Activated naive CD8-positive, alpha-beta T cell treated with anti-CD3 and anti-CD28 coated beads, Interleukin-2, amount 50 U/mL, for 16 hours (primary cell): ENCODE data around the gene CFHR1.

Experiments
- DNase-seq: peaks from one replicate; pipeline ENCODE4 v3.0.0-alpha.2; 2020; ENCODE audit warnings: low read depth, low spot score

CFHR1 gene

DNA sequence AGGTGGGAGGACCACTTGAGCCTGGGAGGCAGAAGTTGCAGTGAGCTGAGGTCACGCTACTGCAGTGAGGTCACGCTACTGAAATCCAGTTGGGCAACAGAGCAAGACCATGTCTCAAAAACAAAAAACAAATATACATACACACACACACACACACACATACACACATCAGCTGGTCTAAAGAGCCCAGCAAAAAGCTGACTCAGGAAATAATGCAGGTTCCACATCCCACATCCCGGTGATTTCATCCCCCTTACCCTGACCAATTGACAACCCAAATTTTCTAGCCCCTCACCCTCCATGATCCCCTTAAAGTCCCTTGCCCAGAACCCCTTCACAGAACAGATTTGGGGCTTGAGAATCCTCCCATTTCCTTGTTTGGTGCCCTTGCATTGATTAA, 56.4 kb downstream of the CFHR1 start:
- no peak for DNase-seq

DNA sequence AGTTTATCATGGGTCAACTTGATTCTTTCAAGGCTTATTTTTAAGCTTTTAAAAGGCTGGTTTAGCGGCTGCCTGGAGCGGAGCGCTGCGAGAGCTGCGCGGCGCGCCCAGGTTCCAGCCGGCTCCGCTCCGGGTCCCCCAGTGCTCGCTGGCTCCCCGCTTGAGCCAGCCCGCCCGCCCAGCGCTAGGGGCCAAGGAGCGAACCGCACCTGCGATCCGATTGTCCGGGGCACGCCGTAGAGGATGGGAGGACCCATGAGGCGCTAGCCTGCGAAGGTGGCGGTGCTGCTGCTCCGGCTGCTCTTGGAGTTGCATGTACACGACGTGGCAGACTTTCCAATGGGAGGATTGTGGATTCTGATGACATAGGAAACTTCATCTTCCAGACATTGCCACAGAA, 58.4 kb downstream of the CFHR1 start:
- no peak for DNase-seq
